Kidney tubule cell (primary cell): ENCODE data around the gene SYNGR1.
"Not testable (repeated sequence)": the region's sequence is repeated elsewhere in the genome, so short reads cannot be mapped to it uniquely, and the experiment has no call there.

Experiments
- DNase-seq: peaks from one replicate; pipeline ENCODE4 v3.0.0-alpha.2; 2018; ENCODE audit warnings: low spot score

SYNGR1 gene

DNA sequence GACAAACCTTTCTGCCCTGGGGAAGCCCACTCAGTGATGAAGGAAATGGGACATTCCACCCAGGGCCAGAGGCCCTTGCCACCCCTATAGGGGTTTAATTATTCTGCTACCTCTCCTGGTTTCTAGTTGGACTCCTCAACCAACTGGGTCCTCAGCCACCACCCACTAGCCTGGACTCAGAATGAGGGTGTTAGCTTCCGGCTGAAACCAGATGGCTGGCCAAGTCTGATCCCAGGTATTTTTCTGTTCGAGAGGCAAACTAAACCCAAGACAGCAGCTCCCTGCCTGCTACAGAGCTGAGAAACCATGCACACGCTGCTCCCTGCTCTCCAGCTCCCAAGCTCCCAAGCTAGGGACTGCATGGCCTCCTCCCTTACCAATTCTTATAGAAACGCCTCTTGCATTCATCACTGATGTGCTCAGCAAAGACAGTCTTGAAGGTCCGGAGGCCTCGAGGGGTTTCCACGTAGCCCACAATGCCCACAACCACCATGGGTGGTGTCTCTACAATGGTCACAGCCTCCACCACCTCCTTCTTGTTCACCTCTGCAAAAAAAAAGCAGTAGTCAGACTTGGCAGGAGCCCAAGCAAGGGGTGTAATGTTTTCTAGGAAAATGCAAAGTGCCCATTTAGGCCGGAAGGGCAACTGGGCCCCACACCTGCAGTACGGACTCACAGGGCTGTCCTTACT is 32.6 kb upstream of the SYNGR1 start:
- DNase-seq, result peak; percentile 60

DNA sequence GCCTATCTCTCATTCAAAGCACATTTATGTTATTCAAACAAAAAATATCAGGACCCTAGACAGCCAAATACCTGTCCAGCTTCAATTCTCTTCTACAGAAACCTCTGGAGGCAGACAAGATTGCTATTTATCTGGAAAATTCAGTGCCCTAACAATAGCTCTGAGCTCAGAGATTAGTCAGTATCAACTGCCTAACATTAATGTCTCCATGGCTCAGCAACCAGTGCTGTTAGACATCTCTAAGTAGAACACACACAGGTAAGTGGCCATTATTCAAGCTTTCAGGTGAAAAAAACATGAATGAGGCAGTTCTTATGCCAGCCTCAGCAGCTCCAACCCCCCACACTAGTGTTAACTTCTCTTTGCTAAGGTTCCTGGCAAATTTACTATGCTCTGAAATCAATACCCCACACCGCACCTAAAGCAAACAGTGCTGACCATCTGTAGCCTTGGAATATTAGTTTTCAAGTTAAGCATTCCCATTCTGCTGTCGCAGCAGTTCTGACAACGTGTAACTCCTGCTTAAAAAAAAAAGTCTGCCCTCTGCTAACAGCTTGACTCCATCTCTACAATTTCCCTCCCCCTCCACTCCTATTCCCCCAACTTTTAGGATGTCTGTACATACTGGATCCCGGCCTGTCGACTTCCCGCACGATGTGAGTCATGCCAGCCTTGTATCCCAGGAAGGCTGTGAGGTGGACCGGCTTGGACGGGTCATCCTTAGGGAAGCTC is 31.9 kb upstream of the SYNGR1 start:
- peak; percentile 60 for DNase-seq

DNA sequence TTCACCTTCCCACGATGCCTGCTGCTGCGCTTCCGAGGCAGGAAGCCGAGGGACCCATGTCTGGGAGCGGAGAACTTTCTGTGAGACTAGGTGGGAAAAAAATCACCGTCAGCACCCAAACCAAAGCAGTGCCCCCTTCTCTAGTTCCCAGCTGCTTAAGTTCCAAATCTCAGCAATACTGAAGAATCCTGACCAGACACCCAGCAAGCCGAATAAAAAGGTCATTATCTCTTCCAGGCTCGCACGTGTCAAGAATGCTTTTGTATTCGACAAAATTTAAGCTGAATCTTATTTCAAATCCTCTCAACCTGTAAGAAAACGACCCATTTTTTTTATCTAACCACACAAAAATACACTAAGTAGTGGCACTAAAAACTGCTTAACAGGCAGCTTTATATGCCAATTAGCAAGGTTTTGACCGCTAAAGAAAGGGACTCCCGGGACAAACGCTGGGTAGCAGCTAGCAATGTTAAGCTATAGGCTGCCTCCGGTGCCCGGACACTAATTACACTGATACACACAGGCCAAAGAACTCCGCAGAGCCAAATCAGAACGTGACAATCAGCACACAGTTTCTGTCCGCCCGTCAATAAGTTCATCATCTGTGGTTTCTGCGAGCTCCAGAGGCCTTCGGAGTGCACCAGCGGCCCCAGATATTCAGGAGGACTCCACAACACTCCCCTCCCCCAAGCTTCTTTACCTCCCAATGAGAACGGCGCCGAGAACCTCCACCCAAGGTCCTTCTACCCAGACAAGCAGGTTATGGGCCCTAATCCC is 31.1 kb upstream of the SYNGR1 start:
- DNase-seq, result peak; percentile 21

DNA sequence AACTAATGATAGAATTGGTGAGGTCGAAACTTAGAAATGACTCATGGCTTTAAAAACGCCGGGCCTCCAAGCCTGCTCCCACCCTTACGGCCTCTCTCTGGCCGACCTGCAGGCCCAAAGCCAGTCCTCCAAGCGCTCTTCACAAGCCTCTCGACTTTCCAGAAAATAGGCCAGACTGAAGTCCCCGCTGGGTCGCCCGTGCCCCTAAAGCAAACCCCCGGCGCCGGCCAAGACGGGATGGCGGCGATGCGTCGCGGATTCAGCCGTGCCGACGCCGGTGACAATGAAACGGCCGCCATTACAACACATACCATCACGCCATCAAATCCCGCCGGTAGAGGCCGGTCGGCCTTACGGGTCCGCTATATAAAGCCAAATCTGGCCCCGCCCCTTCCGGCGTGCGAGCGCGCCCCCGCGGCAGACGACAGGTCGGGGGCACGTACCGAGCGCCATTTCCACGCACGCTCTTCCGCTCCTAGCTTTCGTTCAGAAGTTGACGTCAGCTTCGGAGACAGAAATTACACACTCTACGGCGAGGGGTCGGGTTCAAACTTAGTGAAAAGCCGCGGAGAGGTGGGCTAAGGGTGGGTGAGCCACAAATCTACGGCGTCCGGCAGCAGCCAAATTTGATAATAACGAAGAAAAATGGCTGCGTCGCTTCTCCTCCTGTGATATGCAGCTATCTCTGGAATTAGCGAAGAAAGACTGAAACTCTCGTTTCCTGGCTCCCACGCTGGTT is 30.3 kb upstream of the SYNGR1 start, which contains the start of gene RPL3:
RPL3 (minus strand) TSS at position 340 of the 739 bp plus-strand sequence; CDS start at position 314, 26 bp downstream.
- peak; percentile 98 for DNase-seq

DNA sequence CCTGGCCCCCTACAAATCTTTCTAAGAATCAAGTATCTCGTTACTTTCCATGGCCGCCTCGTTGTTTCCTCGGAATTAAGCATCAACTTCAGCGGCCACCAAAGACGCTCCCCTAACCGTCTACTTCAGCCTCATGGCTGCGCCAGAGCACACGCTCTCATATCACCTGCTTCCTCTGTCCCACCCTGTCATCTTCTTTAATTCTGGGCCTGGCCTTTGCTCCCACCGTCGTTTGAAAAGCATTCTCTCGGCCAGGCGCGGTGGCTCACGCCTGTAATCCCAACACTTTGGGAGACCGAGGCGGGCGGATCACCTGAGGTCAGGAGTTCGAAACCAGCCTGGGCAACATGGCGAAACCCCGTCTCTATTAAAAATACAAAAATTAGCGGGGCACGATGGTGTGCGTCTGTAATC is 29.2 kb upstream of the SYNGR1 start:
- not testable (repeated sequence) for DNase-seq

DNA sequence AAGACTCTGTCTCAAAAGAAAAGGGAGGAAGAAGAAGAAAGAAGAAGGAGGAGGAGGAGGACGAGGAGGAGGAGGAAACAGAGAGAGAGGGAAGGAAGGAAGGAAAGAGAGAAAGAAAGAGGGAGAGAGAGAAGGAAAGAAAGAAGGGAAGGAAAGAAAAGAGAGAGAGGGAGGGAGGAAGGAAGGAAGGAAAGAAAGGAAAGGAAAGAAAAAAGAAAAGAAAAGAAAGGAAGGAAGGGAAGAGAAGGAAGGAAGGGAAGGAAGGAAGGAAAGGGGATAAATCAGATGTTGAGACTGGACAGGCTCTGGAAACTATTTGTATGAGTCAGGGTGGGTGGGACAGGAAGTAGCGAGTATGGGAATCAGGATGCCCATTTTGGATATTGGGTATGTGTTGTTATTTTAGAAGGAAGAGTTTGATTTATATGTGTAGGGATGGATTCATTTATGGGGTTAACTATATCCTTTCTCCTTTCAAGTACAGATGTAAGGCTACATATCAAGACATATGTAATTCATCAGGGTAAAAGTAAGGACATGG is 24.3 kb upstream of the SYNGR1 start:
- DNase-seq, result peak; percentile 30

DNA sequence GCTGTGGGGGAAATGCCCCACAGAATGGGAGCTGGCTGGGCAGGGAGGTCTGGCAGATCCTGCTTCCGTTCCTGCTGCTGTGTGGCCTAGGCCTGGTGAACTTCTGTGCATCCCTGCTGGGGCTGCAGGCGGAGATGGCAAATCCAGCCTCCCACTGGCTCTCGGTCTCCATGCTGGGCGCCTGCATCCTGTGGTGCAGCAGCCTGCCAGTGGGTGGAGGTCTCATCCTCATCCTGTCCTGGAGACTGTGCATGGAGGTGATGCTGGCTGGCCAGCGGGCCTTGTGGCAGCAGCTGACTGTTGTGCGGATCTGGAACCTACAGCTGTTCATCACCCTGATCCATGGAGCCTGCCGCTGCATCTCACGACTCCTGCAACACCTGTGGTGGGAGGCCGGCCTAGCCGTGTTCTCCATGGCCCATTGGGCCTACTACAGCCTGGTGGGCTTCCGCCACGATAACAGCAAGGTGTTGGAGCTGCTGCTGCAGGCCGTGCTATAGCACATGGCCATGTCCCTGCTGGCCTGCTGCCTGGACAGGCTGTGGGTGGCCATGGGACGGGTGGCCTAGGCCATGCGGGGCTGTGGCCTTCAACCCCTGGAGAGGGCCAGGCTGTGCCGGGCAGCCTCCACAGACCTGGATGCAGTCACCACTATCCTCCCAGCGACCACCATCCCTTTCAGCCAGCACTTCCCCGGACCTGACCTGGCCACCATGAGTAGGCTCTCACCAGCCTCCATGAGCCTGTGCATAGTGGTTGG is 21.6 kb upstream of the SYNGR1 start:
- DNase-seq, result no peak

DNA sequence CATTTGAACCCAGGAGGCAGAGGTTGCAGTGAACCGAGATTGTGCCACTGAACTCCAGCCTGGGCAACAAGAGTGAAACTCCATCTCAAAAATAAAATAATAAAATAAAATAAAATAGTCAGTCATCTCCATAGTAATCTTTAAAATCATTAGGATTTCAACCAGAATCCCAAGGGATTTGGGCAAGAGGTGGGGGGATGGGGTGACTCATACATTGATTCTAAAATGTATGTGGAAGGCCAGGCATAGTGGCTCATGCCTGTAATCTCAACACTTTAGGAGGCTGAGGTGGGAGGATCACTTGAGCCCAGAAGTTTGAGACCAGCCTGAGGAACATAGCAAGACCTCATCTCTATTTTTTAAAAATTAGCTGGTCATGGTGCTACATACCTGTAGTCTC is 19.2 kb upstream of the SYNGR1 start:
- not testable (repeated sequence) for DNase-seq

DNA sequence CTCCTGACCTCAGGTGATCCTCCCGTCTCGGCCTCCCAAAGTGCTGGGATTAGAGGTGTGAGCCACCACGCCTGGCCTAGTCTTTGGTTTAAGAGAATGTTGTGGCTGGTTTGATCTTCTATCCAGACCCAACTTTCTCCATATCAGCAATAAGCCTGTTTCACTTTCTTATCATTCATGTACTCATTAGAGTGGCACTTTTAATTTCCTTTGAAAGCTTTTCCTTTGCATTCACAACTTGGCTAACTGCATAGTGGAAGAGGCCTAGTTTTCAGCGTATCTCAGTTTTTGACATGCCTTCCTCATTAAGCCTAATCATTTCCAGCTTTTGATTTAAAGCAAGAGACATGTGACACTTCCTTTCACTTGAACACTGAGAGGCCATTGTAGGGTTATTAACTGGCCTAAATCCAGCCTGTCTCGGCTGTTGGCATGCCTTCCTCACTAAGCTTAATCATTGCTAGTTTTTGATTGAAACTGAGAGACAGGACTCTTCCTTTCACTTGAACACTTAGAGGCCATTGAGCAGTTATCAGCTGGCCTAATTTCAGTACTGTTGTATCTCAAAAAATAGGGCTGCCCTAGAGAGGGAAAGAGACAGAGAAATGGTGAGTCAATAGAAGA is 17.2 kb upstream of the SYNGR1 start:
- peak; percentile 63 for DNase-seq

DNA sequence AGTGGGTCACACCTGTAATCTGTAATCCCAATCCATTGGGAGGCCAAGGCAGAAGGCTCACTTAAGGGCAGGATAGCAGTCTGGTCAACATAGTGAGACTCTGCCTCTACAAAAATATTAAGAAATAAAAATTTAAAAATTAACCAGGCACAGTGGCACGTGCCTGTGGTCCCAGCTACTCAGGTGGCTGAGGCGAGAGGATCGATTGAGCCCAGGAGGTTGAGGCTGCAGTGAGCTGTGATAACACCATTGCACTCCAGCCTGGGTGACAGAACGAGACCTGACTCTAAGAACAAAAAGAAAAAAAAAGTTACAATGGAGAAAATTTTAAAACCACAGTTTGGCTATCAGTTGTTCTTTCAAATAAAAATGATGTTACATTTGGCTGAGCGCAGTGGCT is 13.4 kb upstream of the SYNGR1 start:
- no peak for DNase-seq

DNA sequence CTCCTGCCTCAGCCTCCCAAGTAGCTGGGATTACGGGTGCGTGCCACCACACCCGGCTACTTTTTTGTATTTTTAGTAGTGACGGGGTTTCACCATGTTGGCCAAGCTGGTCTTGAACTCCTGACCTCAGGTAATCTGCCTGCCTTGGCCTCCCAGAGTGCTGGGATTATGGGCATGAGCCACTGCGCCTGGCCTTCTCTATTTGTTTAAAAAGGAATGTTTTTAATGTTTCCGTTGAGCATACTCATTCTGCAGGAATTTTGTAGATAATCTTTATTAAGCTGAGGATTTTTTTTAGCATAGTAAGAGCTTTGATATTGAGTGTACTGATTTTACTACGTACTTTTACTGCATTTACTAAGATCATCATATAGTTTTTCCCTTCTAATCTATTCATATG is 10.0 kb upstream of the SYNGR1 start:
- DNase-seq, result not testable (repeated sequence)

DNA sequence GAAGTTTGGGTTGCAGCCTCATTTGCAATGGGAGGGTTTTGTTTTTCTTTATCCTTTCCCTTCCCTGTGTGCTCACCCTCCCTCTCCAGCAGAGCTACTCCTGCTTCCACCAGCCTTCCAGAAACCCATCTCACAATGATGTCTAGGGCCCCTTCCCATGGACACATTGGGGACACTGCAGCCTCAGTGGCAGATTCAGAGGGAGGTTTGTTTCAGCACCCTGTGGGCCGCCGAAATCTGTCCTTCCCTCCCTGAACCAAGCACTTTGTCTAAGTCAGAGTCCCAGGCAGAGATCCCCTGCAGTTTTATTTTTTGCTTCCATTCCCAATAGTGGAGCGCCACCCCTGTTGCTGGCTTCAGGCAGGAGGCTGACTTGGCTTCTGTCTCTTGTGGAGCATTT is 8.6 kb upstream of the SYNGR1 start:
- DNase-seq, result no peak

DNA sequence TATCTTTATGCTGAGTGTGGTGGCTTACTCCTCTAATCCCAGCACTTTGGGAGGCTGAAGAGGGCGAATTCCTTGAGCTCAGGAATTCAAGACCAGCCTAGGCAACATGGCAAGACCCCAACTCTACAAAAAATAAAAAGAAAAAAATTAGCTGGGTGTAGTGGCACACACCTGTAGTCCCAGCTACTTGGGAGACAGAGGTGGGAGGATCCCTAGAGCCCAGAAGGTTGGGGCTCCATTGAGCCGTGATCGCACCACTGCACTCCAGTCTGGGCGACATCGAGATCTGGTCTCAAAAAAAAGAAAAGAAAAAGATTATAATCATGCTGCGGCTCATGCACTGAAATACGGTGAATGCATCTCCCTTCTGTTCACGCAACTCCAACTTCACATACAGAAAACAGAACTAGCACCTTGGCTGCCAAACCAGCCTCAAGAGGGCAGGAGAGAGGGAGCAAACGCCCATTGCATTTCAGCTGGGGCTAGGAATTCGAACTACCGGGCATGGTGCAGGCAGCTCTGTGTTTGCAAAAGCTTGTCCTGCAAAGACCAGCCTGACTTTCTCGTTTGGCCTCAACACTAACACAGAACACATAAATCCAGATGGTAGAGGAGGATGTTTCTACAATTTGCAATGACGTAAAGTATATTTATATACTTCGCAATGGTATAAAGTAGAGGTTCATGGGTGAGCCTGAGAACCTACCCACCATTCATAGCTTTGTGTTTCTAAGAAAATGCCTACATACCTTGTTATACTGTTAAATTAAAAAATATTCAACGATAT is 6.3 kb upstream of the SYNGR1 start:
- peak; percentile 60 for DNase-seq

DNA sequence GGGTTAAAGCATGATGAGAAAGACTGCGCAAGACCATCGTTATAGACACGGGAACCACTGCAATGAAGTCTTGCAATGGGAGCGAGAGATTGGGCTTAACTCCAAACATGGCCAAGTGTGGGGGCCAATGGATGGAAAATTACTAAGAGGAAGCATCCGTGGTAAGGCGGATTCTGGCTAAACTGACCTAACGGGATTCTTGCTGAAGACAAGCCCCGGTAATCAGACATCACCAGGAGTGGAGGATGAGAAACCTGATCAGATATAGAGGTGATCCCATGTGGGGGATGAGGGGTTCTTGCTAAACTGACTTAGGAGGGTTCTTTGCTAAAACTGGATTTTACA is 5.8 kb upstream of the SYNGR1 start:
- DNase-seq, result no peak

DNA sequence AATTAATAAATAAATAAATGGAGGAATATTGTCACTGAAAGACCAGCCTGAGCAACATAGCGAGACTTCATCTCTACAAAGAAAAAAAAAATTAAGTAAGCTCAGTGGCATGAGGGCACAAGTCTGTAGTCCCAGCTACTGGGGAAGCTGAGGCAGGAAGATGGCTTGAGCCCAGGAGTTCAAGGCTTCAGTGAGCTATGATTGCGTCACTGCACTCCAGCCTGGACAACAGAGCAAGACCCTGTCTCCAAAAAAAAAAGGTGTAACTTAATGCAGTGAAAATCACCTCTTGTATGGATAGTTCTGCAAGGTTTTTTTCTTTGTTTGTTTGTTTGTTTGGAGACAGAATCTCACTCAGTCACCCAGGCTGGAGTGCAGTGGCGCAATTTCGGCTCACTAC is 4.6 kb upstream of the SYNGR1 start:
- no peak for DNase-seq

DNA sequence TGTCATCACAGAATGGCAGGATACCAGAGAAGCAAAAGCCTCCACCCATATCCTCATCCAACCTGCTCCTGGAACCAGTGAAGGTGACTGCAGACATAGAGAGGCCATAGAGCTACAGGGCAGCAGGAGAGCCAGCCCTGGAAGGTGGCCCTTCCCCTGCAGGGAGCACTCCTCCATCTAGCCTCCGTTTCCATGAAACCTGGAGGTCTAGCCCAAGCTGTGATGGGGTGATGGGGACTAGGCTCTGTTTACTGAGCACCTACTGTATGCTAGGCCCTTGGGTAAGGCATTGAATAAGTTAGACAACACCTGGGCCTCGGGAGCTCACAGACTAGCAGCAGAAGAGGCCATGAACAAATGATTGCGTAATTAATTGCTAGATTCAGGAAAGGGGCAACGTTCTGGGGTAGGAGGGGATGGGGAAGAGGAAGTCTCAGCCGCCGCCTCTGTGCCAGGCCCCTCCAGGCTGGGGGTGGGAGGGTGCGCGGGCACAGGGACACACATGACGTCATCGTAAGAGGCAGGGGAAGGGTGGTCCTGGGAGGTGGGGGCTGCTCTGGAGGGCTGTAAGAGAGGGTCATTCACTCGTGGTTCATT is 784 bp upstream of the SYNGR1 start:
- DNase-seq, result no peak

DNA sequence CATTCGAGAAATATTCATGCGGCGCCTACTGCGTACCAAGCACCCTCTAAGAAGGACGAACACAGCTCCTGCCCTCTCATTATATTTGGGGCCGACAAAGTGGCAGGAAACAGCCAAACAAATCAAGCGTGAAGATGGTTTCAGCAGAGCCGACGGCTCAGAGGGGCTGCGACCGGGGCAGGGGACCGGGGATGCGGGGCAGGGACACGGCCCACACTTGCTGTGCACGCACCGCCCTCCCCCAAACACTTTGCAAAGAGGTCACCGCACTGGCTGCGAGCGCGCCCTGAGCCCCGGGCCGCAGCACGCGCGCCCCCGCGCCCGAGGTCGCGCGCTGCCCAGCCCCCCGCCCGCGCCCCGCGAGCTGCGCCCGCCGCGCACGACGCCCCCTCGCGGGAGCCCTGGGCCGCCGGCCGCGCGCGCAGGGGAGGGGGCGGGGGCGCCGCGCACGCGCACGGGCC is 255 bp upstream of the SYNGR1 start:
- no peak for DNase-seq

DNA sequence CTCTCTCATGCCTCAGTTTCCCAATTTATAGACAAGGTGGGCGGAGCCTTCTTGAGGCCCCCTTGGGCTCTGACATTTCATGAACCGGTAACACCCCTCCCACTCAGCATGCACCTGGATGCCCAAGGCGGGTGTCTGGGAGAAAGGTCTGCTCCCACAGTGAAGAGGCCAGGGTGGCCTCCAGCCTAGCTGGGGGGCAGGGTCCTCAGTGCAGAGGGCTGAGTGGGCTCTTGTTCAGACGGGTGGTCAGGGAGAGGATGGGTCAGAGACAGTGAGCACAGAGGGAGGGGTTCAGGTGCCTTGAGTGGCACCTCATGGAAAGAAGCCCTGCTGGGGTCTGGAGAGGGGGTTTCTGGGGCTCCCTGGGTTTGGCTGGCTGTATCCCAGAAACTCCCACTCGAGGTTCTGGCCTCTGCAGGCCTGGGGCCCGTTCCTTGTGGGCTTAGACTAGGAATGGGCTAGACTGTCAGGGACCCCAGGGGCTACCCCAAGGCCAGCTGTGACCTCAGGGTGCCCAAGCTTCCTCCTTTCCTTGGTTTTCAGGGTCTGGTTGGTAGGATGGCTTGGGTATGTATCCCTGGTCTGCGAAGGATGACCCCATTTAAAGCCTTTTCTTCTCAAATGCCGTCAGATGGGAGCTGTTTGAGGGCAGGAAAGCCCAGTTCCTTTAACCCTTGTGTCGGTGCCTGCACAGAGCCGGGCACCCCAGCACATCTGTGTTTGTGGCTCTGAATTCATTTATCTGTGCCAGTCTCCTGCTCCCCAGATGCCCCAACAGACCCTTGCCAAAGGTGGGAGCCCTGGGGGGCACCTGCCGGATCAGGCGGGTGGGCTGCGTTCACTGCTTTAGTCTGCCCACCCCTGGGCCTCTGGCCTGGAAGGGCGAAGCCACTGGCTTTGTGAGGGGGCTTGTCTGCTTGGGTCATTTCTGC is 1.2 kb downstream of the SYNGR1 start:
- DNase-seq, result no peak
